ENCODE data around the gene TRAF3. TPM values are rescaled to one million over a fixed set of nuclear protein-coding genes. Genes with fewer than 3 reads are reported as not detected.
A peak's percentile ranks its signal among the peaks of the same experiment; 100 is the strongest.

The TRAF3 gene
- total RNA-seq (10 to 100 TPM; 29.6 to 46.1 (median 35.7) TPM), total RNA-seq (40.7 to 350 (median 109) reads per million in 29 experiments)
- total RNA-seq (2013) = 26.6 TPM

- Mint-ChIP-seq H3K36me3 (peaks cover 10% of the 10 kb centered on the region), H3K9me3 (no peaks in the 10 kb centered on the region), H3K4me1 (peaks cover 45 to 60% (median 53%) of the 10 kb centered on the region in 3 donors), H3K4me3 (peak within 1 kb of the TSS; percentile 81 to 97 (median 86)), H3K27ac (peak within 1 kb of the TSS; percentile 93 to 94), H3K27me3 (no peaks in the 10 kb centered on the region)
- Histone ChIP-seq H3K27me3 (replicated peaks in 1 of 2; ENCODE audit: control insufficient read depth in 2 of 2, extremely low read depth in 1 of 2, insufficient read depth in 2 of 2, low read length in 1 of 2) (no peaks in the 10 kb centered on the region), H3K4me1 (ENCODE audit: control insufficient read depth in 1 of 2, extremely low read depth in 1 of 2, insufficient read depth in 2 of 2, low read length in 2 of 2) (peaks cover 26 to 58% of the 10 kb centered on the region in 2 experiments), H3K27ac (ENCODE audit: low read length) (peak within 1 kb of the TSS; percentile 94), H3K9me3 (no peaks in the 10 kb centered on the region), H3K36me3 (ENCODE audit: control insufficient read depth in 2 of 2, extremely low read depth in 1 of 2, insufficient read depth in 1 of 2, low read length in 1 of 2) (no peaks in the 10 kb centered on the region), H3K4me3 (ENCODE audit: control insufficient read depth in 1 of 2, extremely low read depth in 1 of 2, low read length in 1 of 2) (peak within 1 kb of the TSS; percentile 57 to 91)
- DNase-seq = peak; percentile 62 to 96 (median 87)
- ChIA-PET CTCF (no interaction called here), POLR2A (no interaction called here)
- ATAC-seq (replicated peaks in 1 of 4) = peak; percentile 79 to 82 (median 80)
- WGBS (ENCODE audit: insufficient coverage) = 12% methylated on average over 160 of the region's 163 CpGs
Observed at GRCh38 chr14:102776761-102777710, at the start of gene TRAF3. TRAF3 (plus strand) TSS chr14:102777449; CDS start chr14:102870202, 92,753 bp downstream.

- POLR2A ChIA-PET = interaction anchor here in 1 of 2 donors (0.7 kb wide), 1 partner anchor 115 kb away, joined by 3 read pairs; no protein-coding TSS in a partner anchor
- peaks cover 3 to 51% of the 10 kb centered on the region in 2 donors for H3K36me3 ChIP-seq (ENCODE audit: control insufficient read depth in 2 of 2, extremely low read depth in 1 of 2, insufficient read depth in 1 of 2, low read length in 1 of 2)
Observed at GRCh38 chr14:102728501-102728900, 48.7 kb upstream of the TRAF3 start.

GRCh38 chr14:102729268-102729667 lies 48.0 kb upstream of the TRAF3 start:
- CTCF ChIA-PET = no interaction called here
- H3K27ac Mint-ChIP-seq = no peak overlapping the region
- peaks cover 55% of the 10 kb centered on the region for H3K36me3 Mint-ChIP-seq

More at GRCh38 chr14:102728501-102728900, 48.7 kb upstream of the TRAF3 start:
- 100% methylated on average over 6 of the region's 6 CpGs for WGBS (ENCODE audit: insufficient coverage)
- H3K4me3 Mint-ChIP-seq = no peak overlapping the region
- no peaks in the 10 kb centered on the region for H3K9me3 Mint-ChIP-seq
- no peaks in the 10 kb centered on the region for H3K4me1 Mint-ChIP-seq
- Histone ChIP-seq H3K4me1 (ENCODE audit: control insufficient read depth in 1 of 2, extremely low read depth in 1 of 2, insufficient read depth in 2 of 2, low read length in 2 of 2) (no peaks in the 10 kb centered on the region), H3K27me3 (replicated peaks in 1 of 2; ENCODE audit: control insufficient read depth in 2 of 2, extremely low read depth in 1 of 2, insufficient read depth in 2 of 2, low read length in 1 of 2) (no peaks in the 10 kb centered on the region), H3K4me3 (ENCODE audit: control insufficient read depth in 1 of 2, extremely low read depth in 1 of 2, low read length in 1 of 2) (no peak overlapping the region), H3K27ac (ENCODE audit: low read length) (no peak overlapping the region), H3K9me3 (no peaks in the 10 kb centered on the region)
- H3K36me3 Mint-ChIP-seq = peaks cover 60% of the 10 kb centered on the region
- no peaks in the 10 kb centered on the region for H3K27me3 Mint-ChIP-seq
- CTCF ChIA-PET = no interaction called here
- H3K27ac Mint-ChIP-seq = no peak overlapping the region
- DNase-seq (no peak), ATAC-seq (replicated peaks in 1 of 4) (no peak)

GRCh38 chr14:102729825-102730224 lies 47.4 kb upstream of the TRAF3 start:
- peaks cover 51% of the 10 kb centered on the region for H3K36me3 Mint-ChIP-seq

More at GRCh38 chr14:102729268-102729667, 48.0 kb upstream of the TRAF3 start:
- H3K9me3 Mint-ChIP-seq = no peaks in the 10 kb centered on the region
- ATAC-seq (replicated peaks in 1 of 4) (no peak), DNase-seq (no peak)
- Histone ChIP-seq H3K9me3 (no peaks in the 10 kb centered on the region), H3K4me1 (ENCODE audit: control insufficient read depth in 1 of 2, extremely low read depth in 1 of 2, insufficient read depth in 2 of 2, low read length in 2 of 2) (no peaks in the 10 kb centered on the region), H3K27me3 (replicated peaks in 1 of 2; ENCODE audit: control insufficient read depth in 2 of 2, extremely low read depth in 1 of 2, insufficient read depth in 2 of 2, low read length in 1 of 2) (no peaks in the 10 kb centered on the region), H3K36me3 (ENCODE audit: control insufficient read depth in 2 of 2, extremely low read depth in 1 of 2, insufficient read depth in 1 of 2, low read length in 1 of 2) (peaks cover 3 to 47% of the 10 kb centered on the region in 2 donors), H3K4me3 (ENCODE audit: control insufficient read depth in 1 of 2, extremely low read depth in 1 of 2, low read length in 1 of 2) (no peak overlapping the region), H3K27ac (ENCODE audit: low read length) (no peak overlapping the region)
- H3K4me3 Mint-ChIP-seq = no peak overlapping the region
- POLR2A ChIA-PET = no interaction called here
- H3K27me3 Mint-ChIP-seq = no peaks in the 10 kb centered on the region
- 60% methylated on average over 1 of the region's 6 CpGs for WGBS (ENCODE audit: insufficient coverage)
- H3K4me1 Mint-ChIP-seq = no peaks in the 10 kb centered on the region

GRCh38 chr14:102731101-102731870 lies 46.0 kb upstream of the TRAF3 start:
- 95% methylated on average over 12 of the region's 15 CpGs for WGBS (ENCODE audit: insufficient coverage)
- DNase-seq (no peak), ATAC-seq (replicated peaks in 1 of 4) (no peak)
- Mint-ChIP-seq H3K4me3 (no peak overlapping the region), H3K36me3 (peaks cover 40% of the 10 kb centered on the region), H3K4me1 (no peaks in the 10 kb centered on the region), H3K9me3 (no peaks in the 10 kb centered on the region), H3K27me3 (no peaks in the 10 kb centered on the region), H3K27ac (no peak overlapping the region)
- Histone ChIP-seq H3K36me3 (ENCODE audit: control insufficient read depth in 2 of 2, extremely low read depth in 1 of 2, insufficient read depth in 1 of 2, low read length in 1 of 2) (peaks cover 3 to 36% of the 10 kb centered on the region in 2 donors), H3K9me3 (no peaks in the 10 kb centered on the region), H3K27ac (ENCODE audit: low read length) (no peak overlapping the region), H3K27me3 (replicated peaks in 1 of 2; ENCODE audit: control insufficient read depth in 2 of 2, extremely low read depth in 1 of 2, insufficient read depth in 2 of 2, low read length in 1 of 2) (no peaks in the 10 kb centered on the region), H3K4me3 (ENCODE audit: control insufficient read depth in 1 of 2, extremely low read depth in 1 of 2, low read length in 1 of 2) (no peak overlapping the region), H3K4me1 (ENCODE audit: control insufficient read depth in 1 of 2, extremely low read depth in 1 of 2, insufficient read depth in 2 of 2, low read length in 2 of 2) (no peaks in the 10 kb centered on the region)
- ChIA-PET CTCF (no interaction called here), POLR2A (no interaction called here)

More at GRCh38 chr14:102729825-102730224, 47.4 kb upstream of the TRAF3 start:
- DNase-seq (no peak), ATAC-seq (replicated peaks in 1 of 4) (no peak)
- ChIA-PET POLR2A (interaction anchor here in 1 of 2 donors (0.6 kb wide), 1 partner anchor 30 kb away, joined by 3 read pairs; no protein-coding TSS in a partner anchor), CTCF (no interaction called here)
- Histone ChIP-seq H3K4me3 (ENCODE audit: control insufficient read depth in 1 of 2, extremely low read depth in 1 of 2, low read length in 1 of 2) (no peak overlapping the region), H3K36me3 (ENCODE audit: control insufficient read depth in 2 of 2, extremely low read depth in 1 of 2, insufficient read depth in 1 of 2, low read length in 1 of 2) (peaks cover 3 to 47% of the 10 kb centered on the region in 2 donors), H3K4me1 (ENCODE audit: control insufficient read depth in 1 of 2, extremely low read depth in 1 of 2, insufficient read depth in 2 of 2, low read length in 2 of 2) (no peaks in the 10 kb centered on the region), H3K27ac (ENCODE audit: low read length) (no peak overlapping the region), H3K9me3 (no peaks in the 10 kb centered on the region), H3K27me3 (replicated peaks in 1 of 2; ENCODE audit: control insufficient read depth in 2 of 2, extremely low read depth in 1 of 2, insufficient read depth in 2 of 2, low read length in 1 of 2) (no peaks in the 10 kb centered on the region)
- Mint-ChIP-seq H3K4me1 (no peaks in the 10 kb centered on the region), H3K27ac (no peak overlapping the region), H3K27me3 (no peaks in the 10 kb centered on the region), H3K9me3 (no peaks in the 10 kb centered on the region), H3K4me3 (no peak overlapping the region)
- 100% methylated on average over 3 of the region's 8 CpGs for WGBS (ENCODE audit: insufficient coverage)
